H1 (cell line): ENCODE measurements around the gene SHC1. TPM values are rescaled to one million over a fixed set of nuclear protein-coding genes. Genes with fewer than 3 reads are reported as not detected.

ENCODE experiments used
- ATF3 ChIP-seq: IDR thresholded peaks from 2 replicates; pipeline ENCODE4 v1.6.1; 2011; ENCODE audit warnings: low read depth, mild to moderate bottlenecking, low read length; ENCODE audit not compliant: insufficient read depth
- BACH1 ChIP-seq: IDR thresholded peaks from 2 replicates; pipeline ENCODE4 v1.6.1; 2012; ENCODE audit warnings: low read length, improper control_type of control experiment
- CBX8 ChIP-seq: fragments of 300-800, 300-1000 bp; sonication (generic); IDR thresholded peaks from 2 replicates; pipeline ENCODE4 v1.7.1; 2016; ENCODE audit warnings: low read depth, low read length, borderline replicate concordance
- CHD1 ChIP-seq: IDR thresholded peaks from 2 replicates; pipeline ENCODE4 v1.6.1; 2012; ENCODE audit warnings: low read depth, low read length, improper control_type of control experiment
- CHD7 ChIP-seq: fragments of 300-600 bp; sonication (generic); IDR thresholded peaks from 2 replicates; pipeline ENCODE4 v1.7.1; 2012; ENCODE audit warnings: low read length, moderate library complexity, mild to moderate bottlenecking, inconsistent platforms; ENCODE audit not compliant: insufficient replicate concordance
- GTF2F1 ChIP-seq: IDR thresholded peaks from 2 replicates; pipeline ENCODE4 v1.6.1; 2012; ENCODE audit warnings: low read depth, low read length, improper control_type of control experiment, borderline replicate concordance
- SAP30 ChIP-seq: fragments of 300-600 bp; sonication (generic); IDR thresholded peaks from 2 replicates; pipeline ENCODE4 v1.7.1; 2012; ENCODE audit warnings: low read length, moderate library complexity, mild to moderate bottlenecking, inconsistent platforms; ENCODE audit not compliant: insufficient read depth, insufficient replicate concordance
- TCF12 ChIP-seq: IDR thresholded peaks from 2 replicates; pipeline ENCODE4 v1.6.1; 2011; ENCODE audit warnings: low read depth, mild to moderate bottlenecking, low read length
- YY1 ChIP-seq: IDR thresholded peaks from 2 replicates; pipeline ENCODE4 v1.6.1; 2011; ENCODE audit warnings: low read depth, mild to moderate bottlenecking, low read length
- polyA plus RNA-seq, 7 experiments: library from polyadenylated mRNA; depleted of rRNA in 3 of 7; stranded (reverse) in 5 of 7; unstranded in 2 of 7; fragments of >200 nt in 5 of 7; fragments of 200-250 nt in 2 of 7; gene quantifications; 1 replicate in 5 of 7; 2 replicates in 1 of 7; 4 replicates in 1 of 7; pipeline versions ENCODE4 v1.2.1 to v1.2.3, GENCODE V29; 2011 to 2013; ENCODE audit warnings: missing spikeins in 2 of 7, mixed read lengths in 2 of 7
- total RNA-seq: library from RNA; stranded (reverse); fragmentation: NEBNext Ultra II Directional; extraction: Animal tissue kit (Norgen Biotek cat#: 25700); gene quantifications from 2 replicates; pipeline ENCODE4 v1.2.1, GENCODE V29; 2021

Gene SHC1
- total and polyA plus RNA-seq, 2 of the 8 experiments (the other 6 are each of a cell fraction or from before 2014, with no cell fraction given): 177 to 212 TPM

GRCh38 chr1:154961207-154962155, 9.1 kb downstream of the SHC1 start, which contains the start of gene PYGO2 (continued):
- TF ChIP-seq CHD7: no peak
- TF ChIP-seq ATF3: no peak
- TF ChIP-seq SAP30: no peak
- TF ChIP-seq CBX8: no peak
- no peak for TF ChIP-seq TCF12
- TF ChIP-seq BACH1: peak; percentile 22; the same call in 1 of the 2 replicates
- 0 out of 2 replicates have a peak, but pooled peaks have one; percentile 19 for TF ChIP-seq YY1
- TF ChIP-seq CHD1: no peak
- TF ChIP-seq GTF2F1: no peak
